Left ventricle myocardium inferior (tissue), 1 donor: ENCODE results near the gene STX8. TPM values are rescaled to one million over a fixed set of nuclear protein-coding genes. Genes with fewer than 3 reads are reported as not detected.

Source experiments
- DNase-seq: peaks from one replicate; pipeline ENCODE4 v3.0.0-alpha.2; 2020
- H3K27ac ChIP-seq: fragments of 200-600 bp; replicated peaks from 2 replicates; pipeline ENCODE4 v1.8.0; 2021
- H3K27me3 ChIP-seq: fragments of 200-600 bp; 2 replicates; pipeline ENCODE4 v1.8.0; 2021; ENCODE audit warnings: low read depth
- H3K36me3 ChIP-seq: fragments of 200-600 bp; 2 replicates; pipeline ENCODE4 v1.8.0; 2021
- H3K4me1 ChIP-seq: fragments of 200-600 bp; 2 replicates; pipeline ENCODE4 v1.8.0; 2021
- H3K4me3 ChIP-seq: fragments of 200-600 bp; 2 replicates; pipeline ENCODE4 v1.8.0; 2021; ENCODE audit warnings: mild to moderate bottlenecking, moderate library complexity
- H3K9me3 ChIP-seq: fragments of 200-600 bp; replicated peaks from 2 replicates; pipeline ENCODE4 v1.8.0; 2021
- CTCF ChIP-seq: fragments of 200-600 bp; IDR thresholded peaks from 2 replicates; pipeline ENCODE4 v1.8.0; 2021; ENCODE audit warnings: antibody characterized with exemption, mild to moderate bottlenecking, borderline replicate concordance
- intact Hi-C: fragments of 100-400 bp; cut with micrococcal nuclease; formaldehyde crosslinking; loops from one replicate; pipeline ENCODE4 v1.11.0; 2022
- total RNA-seq: library from RNA; stranded (reverse); fragmentation: NEBNext Ultra II Directional; extraction: Animal tissue kit (Norgen Biotek cat#: 25700); gene quantifications from one replicate; pipeline ENCODE4 v1.2.1, GENCODE V29; 2021
- donor health status: DM: no; HTN: yes; CAD: no; lungs with severe emphysema.

The STX8 gene
- total RNA-seq, 1 donor from 2014 or later, result 61.3 TPM

- H3K27ac ChIP-seq, result peak overlapping the region; percentile 66
- H3K36me3 ChIP-seq, result no peaks in the 10 kb centered on the region
- no peaks in the 10 kb centered on the region for H3K9me3 ChIP-seq
- DNase-seq, result no peak
- TF ChIP-seq CTCF, result no peak
- H3K27me3 ChIP-seq, result no peaks in the 10 kb centered on the region
- intact Hi-C loops, result no loop called here
- H3K4me3 ChIP-seq, result no peak overlapping the region
- peaks cover 29% of the 10 kb centered on the region for H3K4me1 ChIP-seq
Observed at GRCh38 chr17:9432134-9432885, 143.3 kb downstream of the STX8 start.

DNA sequence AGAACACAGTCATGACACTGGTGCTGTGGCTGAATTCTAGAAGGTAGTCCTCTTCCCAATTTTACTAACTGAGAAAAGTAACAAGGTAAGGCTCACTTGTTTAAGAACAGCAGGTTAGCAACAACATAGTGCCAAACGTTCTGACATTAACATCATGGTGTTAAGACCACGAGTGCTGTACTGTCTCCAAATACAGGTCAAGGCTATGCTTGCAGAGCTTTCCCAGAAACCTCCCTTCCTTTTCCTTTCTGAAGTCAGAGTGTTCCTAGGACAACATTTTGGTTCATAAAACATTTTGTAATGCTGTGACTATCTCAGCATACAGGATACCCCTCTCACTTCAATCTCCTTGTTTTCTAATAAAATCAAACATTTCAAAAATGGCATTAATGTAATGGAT lies 144.0 kb downstream of the STX8 start:
- TF ChIP-seq CTCF, result no peak
- no peak for DNase-seq
- Histone ChIP-seq H3K9me3 (no peaks in the 10 kb centered on the region), H3K36me3 (no peaks in the 10 kb centered on the region), H3K4me1 (peaks cover 33% of the 10 kb centered on the region), H3K27me3 (no peaks in the 10 kb centered on the region), H3K4me3 (no peak overlapping the region), H3K27ac (peak overlapping the region; percentile 66)
- intact Hi-C loops, result no loop called here

- intact Hi-C loops, result no loop called here
- peak overlapping the region; percentile 35 for H3K27ac ChIP-seq
- no peaks in the 10 kb centered on the region for H3K36me3 ChIP-seq
- peaks cover 26% of the 10 kb centered on the region for H3K4me1 ChIP-seq
- H3K27me3 ChIP-seq, result no peaks in the 10 kb centered on the region
- H3K9me3 ChIP-seq, result no peaks in the 10 kb centered on the region
- peak; percentile 29 for DNase-seq
- TF ChIP-seq CTCF, result no peak
- H3K4me3 ChIP-seq, result no peak overlapping the region
Observed at GRCh38 chr17:9427465-9428315, 147.9 kb downstream of the STX8 start.

- DNase-seq, result no peak
- no peaks in the 10 kb centered on the region for H3K36me3 ChIP-seq
- H3K9me3 ChIP-seq, result no peaks in the 10 kb centered on the region
- no peak for TF ChIP-seq CTCF
- peaks cover 11% of the 10 kb centered on the region for H3K4me1 ChIP-seq
- H3K27ac ChIP-seq, result no peak overlapping the region
- H3K27me3 ChIP-seq, result no peaks in the 10 kb centered on the region
- H3K4me3 ChIP-seq, result no peak overlapping the region
- intact Hi-C loops, result no loop called here
Observed at GRCh38 chr17:9424071-9424640, 151.5 kb downstream of the STX8 start.

GRCh38 chr17:9421525-9421924 lies 154.1 kb downstream of the STX8 start:
- no peak overlapping the region for H3K27ac ChIP-seq
- no peak for TF ChIP-seq CTCF
- no peak for DNase-seq
- H3K9me3 ChIP-seq, result peaks cover 7% of the 10 kb centered on the region
- H3K4me1 ChIP-seq, result no peaks in the 10 kb centered on the region
- H3K36me3 ChIP-seq, result no peaks in the 10 kb centered on the region
- no peak overlapping the region for H3K4me3 ChIP-seq
- H3K27me3 ChIP-seq, result no peaks in the 10 kb centered on the region
- intact Hi-C loops, result no loop called here
